A673 (cell line): ENCODE data around the gene ARID3A.

Experiments
- EZH2 ChIP-seq: fragments of 200-600 bp; sonication (generic); IDR thresholded peaks from 2 replicates; pipeline ENCODE4 v1.6.1; 2017; ENCODE audit warnings: borderline replicate concordance, low read depth, mild to moderate bottlenecking, mixed read lengths, antibody characterized with exemption, low read length; ENCODE audit not compliant: poor library complexity, severe bottlenecking
- TF ChIP-seq, protein P1 (sequence below): fragments of 300-800, 200-600 bp; sonication (generic); conservative IDR thresholded peaks from 2 replicates; pipeline ENCODE4 v1.5.1; 2017; ENCODE audit warnings: low read depth, mild to moderate bottlenecking, antibody characterized with exemption, low read length, moderate library complexity, mixed read lengths

DNA sequence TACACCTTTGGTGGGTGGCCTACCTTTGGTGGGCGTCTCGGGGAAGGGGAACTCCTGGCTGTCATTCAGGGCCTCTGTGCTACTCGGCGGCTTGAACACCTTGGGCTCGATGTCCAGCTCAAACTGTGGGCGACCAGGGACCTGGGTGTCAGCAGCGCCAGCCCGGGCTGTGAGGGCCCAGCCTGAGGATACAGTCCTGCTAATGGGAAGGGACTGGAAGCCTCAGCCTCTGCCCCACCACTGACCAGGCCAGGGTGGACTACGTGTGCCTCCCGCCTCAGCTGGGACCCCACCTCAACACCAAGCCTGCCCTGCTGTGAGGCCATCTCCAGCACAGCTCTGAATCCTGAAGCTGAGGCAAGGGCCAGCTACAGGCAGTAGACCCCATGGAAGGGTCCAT is 87.4 kb downstream of the ARID3A start:
- TF ChIP-seq, protein P1, sequence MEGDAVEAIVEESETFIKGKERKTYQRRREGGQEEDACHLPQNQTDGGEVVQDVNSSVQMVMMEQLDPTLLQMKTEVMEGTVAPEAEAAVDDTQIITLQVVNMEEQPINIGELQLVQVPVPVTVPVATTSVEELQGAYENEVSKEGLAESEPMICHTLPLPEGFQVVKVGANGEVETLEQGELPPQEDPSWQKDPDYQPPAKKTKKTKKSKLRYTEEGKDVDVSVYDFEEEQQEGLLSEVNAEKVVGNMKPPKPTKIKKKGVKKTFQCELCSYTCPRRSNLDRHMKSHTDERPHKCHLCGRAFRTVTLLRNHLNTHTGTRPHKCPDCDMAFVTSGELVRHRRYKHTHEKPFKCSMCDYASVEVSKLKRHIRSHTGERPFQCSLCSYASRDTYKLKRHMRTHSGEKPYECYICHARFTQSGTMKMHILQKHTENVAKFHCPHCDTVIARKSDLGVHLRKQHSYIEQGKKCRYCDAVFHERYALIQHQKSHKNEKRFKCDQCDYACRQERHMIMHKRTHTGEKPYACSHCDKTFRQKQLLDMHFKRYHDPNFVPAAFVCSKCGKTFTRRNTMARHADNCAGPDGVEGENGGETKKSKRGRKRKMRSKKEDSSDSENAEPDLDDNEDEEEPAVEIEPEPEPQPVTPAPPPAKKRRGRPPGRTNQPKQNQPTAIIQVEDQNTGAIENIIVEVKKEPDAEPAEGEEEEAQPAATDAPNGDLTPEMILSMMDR, result no peak
- no peak for TF ChIP-seq EZH2
